ENCODE measurements around the gene DLGAP1.
A peak's percentile ranks its signal among the peaks of the same experiment; 100 is the strongest.

Gene DLGAP1

GRCh38 chr18:3777122-3777521 is 678.0 kb downstream of the DLGAP1 start:
- DNase-seq (ENCODE audit: low read depth in 2 of 2), result no peak

DNA sequence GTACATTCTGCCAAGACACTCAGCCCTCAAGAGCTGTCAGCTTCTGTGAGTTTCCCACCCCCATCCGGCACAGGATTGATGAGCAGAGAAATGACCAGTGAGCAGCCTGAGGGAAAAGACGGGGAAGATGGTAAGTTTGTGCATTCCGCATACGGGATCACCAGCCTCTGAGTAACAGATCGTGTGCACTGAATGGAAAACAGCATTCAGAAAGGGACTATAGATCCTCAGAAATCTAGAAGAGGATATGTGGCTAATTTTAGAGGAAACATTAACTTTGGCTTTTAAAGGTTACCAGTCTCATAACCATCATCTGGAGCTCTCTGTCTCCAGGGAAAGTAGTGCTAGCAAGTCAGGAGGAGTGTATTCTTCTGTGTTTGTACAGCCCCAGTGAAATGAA is 679.1 kb downstream of the DLGAP1 start:
- DNase-seq (ENCODE audit: low read depth in 2 of 2), result no peak

GRCh38 chr18:3773303-3773702 is 681.8 kb downstream of the DLGAP1 start:
- no peak for DNase-seq (ENCODE audit: low read depth in 2 of 2)

DNA sequence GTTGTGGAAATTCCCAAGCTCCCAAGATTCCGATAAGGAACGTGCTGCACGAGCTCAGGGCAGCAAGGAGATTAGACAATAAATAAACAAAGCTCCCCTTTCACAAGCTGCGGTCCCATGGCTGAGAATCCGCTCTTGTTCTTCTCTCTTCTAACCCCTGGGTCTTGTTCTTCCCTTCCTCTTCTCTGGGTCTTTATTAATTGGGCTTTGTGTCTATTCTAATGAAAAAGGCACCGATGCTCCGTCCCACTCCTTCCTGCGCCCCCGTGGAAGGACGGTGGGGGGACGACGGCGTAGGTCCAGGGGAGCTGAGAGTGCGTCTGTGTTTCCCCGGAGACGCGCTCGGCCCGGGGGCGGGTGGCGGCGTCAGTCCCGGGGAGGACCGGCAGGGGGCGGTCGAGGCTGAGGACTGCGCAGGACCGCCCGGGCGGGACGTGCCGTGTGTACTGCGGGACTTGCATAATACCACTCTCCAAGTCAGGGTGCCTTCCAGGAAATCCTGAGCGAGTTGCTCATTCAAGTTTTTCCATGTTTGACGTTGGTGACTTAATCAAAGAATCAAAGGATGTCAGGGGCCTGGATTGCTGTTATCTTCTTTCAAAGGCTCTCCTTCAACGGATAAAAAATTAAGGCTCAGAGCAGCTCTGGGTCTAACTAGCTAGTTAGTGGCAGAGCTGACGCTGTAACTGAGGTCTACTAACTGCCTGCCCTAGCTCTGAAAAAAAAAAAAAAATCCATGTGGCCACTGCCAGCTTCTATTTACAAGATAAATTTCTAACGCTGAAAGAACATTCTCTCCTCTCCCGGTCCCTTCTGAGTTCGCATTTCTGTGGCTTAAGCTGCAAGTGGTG is 683.8 kb downstream of the DLGAP1 start:
- DNase-seq (ENCODE audit: low read depth in 2 of 2), result peak; percentile 12 to 71

DNA sequence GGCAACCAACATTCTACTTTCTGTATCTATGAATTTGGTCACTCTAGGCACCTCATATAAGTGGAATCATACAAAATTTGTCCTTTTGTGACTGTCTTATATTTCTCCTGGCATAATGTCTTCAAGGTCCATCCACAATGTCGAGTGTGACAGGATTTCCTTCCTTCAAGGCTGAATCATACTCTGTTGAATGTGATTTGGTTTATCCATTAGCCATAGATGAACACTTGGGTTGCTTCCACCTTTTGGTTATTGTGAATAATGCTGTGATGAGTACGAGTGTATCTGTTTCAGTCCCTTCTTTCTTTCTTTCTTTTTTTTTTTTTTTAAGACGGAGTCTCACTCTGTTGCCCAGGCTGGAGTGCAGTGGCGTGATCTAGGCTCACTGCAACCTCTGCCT is 693.8 kb downstream of the DLGAP1 start:
- DNase-seq (ENCODE audit: low read depth in 2 of 2), result no peak

GRCh38 chr18:3760741-3761140 is 694.4 kb downstream of the DLGAP1 start:
- DNase-seq (ENCODE audit: low read depth in 2 of 2), result no peak

DNA sequence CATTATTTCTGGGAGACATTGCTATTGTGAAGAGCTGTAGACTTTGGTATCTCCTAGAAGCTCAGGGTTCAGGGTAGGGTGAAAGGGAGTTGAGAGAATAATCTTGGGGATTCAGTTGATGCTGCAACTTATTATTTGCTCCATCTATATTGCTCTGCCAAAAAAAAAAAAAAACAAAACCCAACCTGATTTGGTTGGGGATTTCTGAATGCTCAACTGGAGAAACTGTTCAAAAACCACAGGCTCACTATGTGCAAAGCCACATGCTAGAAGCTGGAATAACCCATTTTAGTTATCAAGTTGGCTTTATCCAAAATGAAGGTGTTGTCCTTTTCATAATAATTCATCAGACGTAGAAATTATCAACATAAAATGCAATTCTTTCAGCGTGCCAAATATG is 696.0 kb downstream of the DLGAP1 start:
- no peak for DNase-seq (ENCODE audit: low read depth in 2 of 2)

GRCh38 chr18:3758531-3758930 is 696.6 kb downstream of the DLGAP1 start:
- DNase-seq (ENCODE audit: low read depth in 2 of 2), result no peak

- no peak for DNase-seq (ENCODE audit: low read depth in 2 of 2)
Observed at GRCh38 chr18:3757361-3757760, 697.7 kb downstream of the DLGAP1 start.

GRCh38 chr18:3753106-3753505 is 702.0 kb downstream of the DLGAP1 start:
- no peak for DNase-seq (ENCODE audit: low read depth in 2 of 2)

DNA sequence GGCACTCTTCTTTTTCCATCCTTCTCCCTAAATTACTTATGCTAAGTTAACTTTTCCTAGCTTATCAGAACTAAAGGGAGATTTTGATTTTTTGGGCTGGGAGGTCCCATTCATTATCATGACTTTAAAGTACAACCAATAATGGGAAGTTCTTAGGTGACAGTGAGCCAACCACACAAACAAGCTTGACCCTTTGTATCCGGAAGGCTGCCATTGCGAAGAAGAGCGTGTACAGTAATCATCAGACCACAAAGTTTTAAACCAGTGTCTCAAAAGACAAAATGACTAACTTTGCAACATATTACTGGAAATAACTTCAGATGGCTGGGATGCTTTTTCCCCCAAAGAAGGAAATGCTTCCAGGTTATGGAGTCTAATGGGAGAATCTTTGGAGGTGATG is 707.0 kb downstream of the DLGAP1 start:
- no peak for DNase-seq (ENCODE audit: low read depth in 2 of 2)

DNA sequence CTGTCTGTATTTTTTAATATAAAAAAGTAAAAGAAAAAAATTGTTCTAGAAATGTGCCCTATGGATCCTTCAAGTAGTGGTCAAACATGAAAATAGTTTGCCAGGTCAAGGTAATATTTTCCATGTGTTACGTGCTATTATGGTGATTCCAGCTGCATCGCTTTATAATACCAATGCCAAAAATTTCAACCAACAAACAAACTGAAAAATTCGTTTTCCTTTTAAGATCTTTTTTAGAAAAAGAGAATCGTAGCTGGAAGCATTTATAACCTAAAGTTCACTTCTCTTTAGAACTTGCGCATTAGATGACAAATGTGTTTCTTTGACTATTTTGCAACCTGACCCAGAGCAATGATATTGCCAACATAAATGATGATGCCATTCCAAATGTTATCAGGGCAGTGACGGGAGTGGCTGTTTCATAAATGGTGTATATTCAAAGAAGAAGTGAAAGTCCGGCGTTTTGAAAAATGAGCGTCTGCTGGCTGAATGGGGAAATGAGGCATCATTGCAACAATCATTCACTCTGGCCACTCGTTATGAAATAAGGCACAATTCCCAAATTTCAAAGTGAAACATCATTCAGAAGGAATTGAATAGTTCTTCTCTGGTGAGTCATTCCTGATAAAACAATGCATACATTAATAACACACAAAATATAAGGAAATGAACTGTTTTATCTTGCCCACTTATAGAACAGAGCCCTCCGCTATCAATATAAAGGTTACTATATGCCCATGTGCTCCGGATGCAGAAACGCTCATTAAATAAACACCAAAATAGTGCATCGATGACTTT is 707.7 kb downstream of the DLGAP1 start:
- no peak for DNase-seq (ENCODE audit: low read depth in 2 of 2)

- DNase-seq (ENCODE audit: low read depth in 2 of 2), result no peak
Observed at GRCh38 chr18:3742541-3742940, 712.6 kb downstream of the DLGAP1 start.

DNA sequence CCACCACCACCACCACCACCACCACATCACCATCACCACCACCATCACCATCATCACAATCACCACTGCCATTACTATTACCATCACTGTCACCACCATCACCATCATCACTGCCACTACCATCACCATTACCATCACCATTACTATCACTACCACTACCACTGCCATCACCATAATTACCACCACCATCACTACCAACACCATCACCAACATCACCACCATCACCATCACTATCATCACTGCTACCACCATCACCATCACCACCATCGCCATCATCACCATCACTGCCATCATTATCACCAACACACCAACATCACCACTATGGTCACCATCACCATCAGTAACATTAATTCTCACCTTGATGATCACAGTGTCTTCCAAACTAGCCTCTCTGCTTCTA is 713.8 kb downstream of the DLGAP1 start:
- DNase-seq (ENCODE audit: low read depth in 2 of 2), result no peak

GRCh38 chr18:3728704-3729437 is 726.2 kb downstream of the DLGAP1 start:
- no peak for DNase-seq (ENCODE audit: low read depth in 2 of 2)

GRCh38 chr18:3727274-3727673 is 727.8 kb downstream of the DLGAP1 start:
- DNase-seq (ENCODE audit: low read depth in 2 of 2), result no peak

GRCh38 chr18:3726238-3726951 is 728.7 kb downstream of the DLGAP1 start:
- DNase-seq (ENCODE audit: low read depth in 2 of 2), result no peak

- no peak for DNase-seq (ENCODE audit: low read depth in 2 of 2)
Observed at GRCh38 chr18:3725115-3725514, 730.0 kb downstream of the DLGAP1 start.

DNA sequence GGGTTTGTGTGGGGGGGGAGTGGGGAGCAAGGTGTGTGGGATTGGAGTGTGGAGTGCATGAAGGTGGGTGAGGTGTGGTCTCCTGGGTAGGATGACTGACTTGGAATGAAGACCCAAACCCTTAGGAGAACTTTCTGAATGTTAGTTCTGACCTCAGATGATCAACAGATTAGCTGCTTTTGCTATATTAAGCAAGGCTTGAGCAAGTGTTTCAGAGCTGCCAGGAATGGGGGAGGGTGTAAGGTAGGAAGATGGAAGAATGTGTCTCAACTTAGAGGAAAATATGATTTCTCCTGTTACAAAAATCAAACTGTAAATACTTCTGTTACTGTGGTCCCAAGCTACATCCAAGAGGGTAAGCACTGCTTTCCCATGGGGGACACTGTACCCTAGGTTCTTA is 731.6 kb downstream of the DLGAP1 start:
- DNase-seq (ENCODE audit: low read depth in 2 of 2), result no peak

- no peak for DNase-seq (ENCODE audit: low read depth in 2 of 2)
Observed at GRCh38 chr18:3722649-3723433, 732.3 kb downstream of the DLGAP1 start.

Measured in stimulated activated CD4-positive, alpha-beta T cell treated with anti-CD3 and anti-CD28 coated beads, Interleukin-1b, Interleukin-23, amount 100 ng/mL, for 1 hour (primary cell).